Measurements from ENCODE around the gene SLK. TPM values are rescaled to one million over a fixed set of nuclear protein-coding genes. Genes with fewer than 3 reads are reported as not detected.

The SLK gene
- total and polyA plus RNA-seq, 2 donors (not counting 3 experiments of a cell fraction or from before 2014, with no cell fraction given): 4.5 to 36.0 TPM

- no peak overlapping the region for H3K9ac ChIP-seq (replicated peaks; ENCODE audit: extremely low read depth, insufficient read depth, low read length)
- no peak for FAIRE-seq
- CTCF ChIA-PET: interaction anchor here (2.6 kb wide), 1 partner anchor 149 kb away, joined by 10 read pairs; no protein-coding TSS in a partner anchor
Measured at GRCh38 chr10:104036518-104037260, 69.7 kb downstream of the SLK start.

More at GRCh38 chr10:104036518-104037260, 69.7 kb downstream of the SLK start:
- dilution Hi-C loops (cut with MboI; ENCODE audit: extremely low pct_ligation_motif_present, low sequenced_read_pairs) (no loop called here), intact Hi-C loops (cut with micrococcal nuclease) (no loop called here)
- TF ChIP-seq GATA2 (IDR thresholded peaks at IDR 0.05; ENCODE audit: insufficient read depth, insufficient read length, low read depth, low read length) (no peak), FOS (IDR thresholded peaks at IDR 0.05; ENCODE audit: borderline replicate concordance, insufficient read depth, low read length) (no peak), POLR2AphosphoS5 (IDR thresholded peaks at IDR 0.05; ENCODE audit: insufficient read depth, low read depth, low read length) (no peak), JUN (IDR thresholded peaks at IDR 0.05; ENCODE audit: borderline replicate concordance, insufficient read depth, insufficient read length, low read depth) (no peak), EZH2 (IDR thresholded peaks at IDR 0.05; ENCODE audit: borderline replicate concordance, low read depth, low read length, severe bottlenecking) (no peak), POLR2A (IDR thresholded peaks at IDR 0.05; ENCODE audit: low read depth, low read length) (no peak), MYC (IDR thresholded peaks at IDR 0.05; ENCODE audit: low read depth, low read length) (no peak), MAX (IDR thresholded peaks at IDR 0.05; ENCODE audit: insufficient read depth, insufficient read length) (no peak), CTCF (IDR thresholded peaks at IDR 0.05; ENCODE audit: extremely low read depth in 1 of 2, insufficient read depth in 1 of 2, low read depth in 1 of 2, low read length in 2 of 2) (no peak)
- BruUV-seq (replicated peaks): no TSS peak
- Histone ChIP-seq H3K4me1 (ENCODE audit: control insufficient read depth, extremely low read depth, insufficient read depth, low read length) (no peaks in the 10 kb centered on the region), H3K79me2 (ENCODE audit: control insufficient read depth, insufficient read depth, low read length) (no peaks in the 10 kb centered on the region), H4K20me1 (replicated peaks; ENCODE audit: control insufficient read depth, extremely low read depth, insufficient read depth, low read length) (no peaks in the 10 kb centered on the region), H3K9me1 (replicated peaks; ENCODE audit: control insufficient read depth, extremely low read depth, insufficient read depth, low read length) (no peaks in the 10 kb centered on the region), H2AFZ (ENCODE audit: low read depth, low read length) (no peak overlapping the region), H3K27me3 (ENCODE audit: control insufficient read depth in 2 of 2, insufficient read depth in 2 of 2, low read length in 2 of 2) (no peaks in the 10 kb centered on the region), H3K9me3 (replicated peaks; ENCODE audit: control insufficient read depth, insufficient read depth, low read length) (no peaks in the 10 kb centered on the region), H3K36me3 (ENCODE audit: control insufficient read depth in 2 of 2, extremely low read depth in 1 of 2, insufficient read depth in 2 of 2, low read length in 2 of 2) (no peaks in the 10 kb centered on the region), H3K27ac (ENCODE audit: insufficient read depth, low read depth, low read length) (no peak overlapping the region), H3K4me2 (ENCODE audit: insufficient read depth, low read length) (no peak overlapping the region), H3K4me3 (replicated peaks in 1 of 3; ENCODE audit: insufficient read depth in 1 of 3, low read depth in 1 of 3, low read length in 3 of 3) (no peak overlapping the region)
- POLR2A ChIA-PET: interaction anchor here (0.6 kb wide), 1 partner anchor 33 kb away, joined by 4 read pairs; no protein-coding TSS in a partner anchor
- DNase-seq (ENCODE audit: low read depth, low spot score): no peak

Data from endothelial cell of umbilical vein (primary cell).